GM18861 (cell line): ENCODE measurements around the gene DGKI.

Experiments used
- ATAC-seq: cut with Tn5 transposase; IDR thresholded peaks from one replicate; pipeline ENCODE4 v1.9.1; 2021; ENCODE audit not compliant: unreplicated experiment

Gene DGKI

DNA sequence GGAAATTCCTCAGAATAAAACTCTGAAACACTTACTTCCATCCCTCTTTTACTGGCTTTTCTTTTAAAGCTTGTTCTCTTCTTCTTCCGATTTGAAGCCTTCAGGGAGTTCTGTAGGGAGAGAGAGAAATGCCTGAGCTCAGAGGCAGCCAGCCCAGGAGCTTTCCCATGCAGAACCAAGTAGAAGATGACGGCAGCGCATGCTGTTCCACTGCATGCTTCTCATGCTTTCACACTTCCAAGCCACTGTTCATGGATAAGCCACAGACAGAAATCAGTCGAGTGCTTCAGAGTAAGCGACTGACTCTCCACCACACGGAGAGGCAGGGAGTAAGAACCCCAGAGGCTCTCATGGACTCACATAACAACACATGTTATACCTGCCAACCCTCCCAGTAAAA, 237.3 kb downstream of the DGKI start:
- ATAC-seq, result no peak

DNA sequence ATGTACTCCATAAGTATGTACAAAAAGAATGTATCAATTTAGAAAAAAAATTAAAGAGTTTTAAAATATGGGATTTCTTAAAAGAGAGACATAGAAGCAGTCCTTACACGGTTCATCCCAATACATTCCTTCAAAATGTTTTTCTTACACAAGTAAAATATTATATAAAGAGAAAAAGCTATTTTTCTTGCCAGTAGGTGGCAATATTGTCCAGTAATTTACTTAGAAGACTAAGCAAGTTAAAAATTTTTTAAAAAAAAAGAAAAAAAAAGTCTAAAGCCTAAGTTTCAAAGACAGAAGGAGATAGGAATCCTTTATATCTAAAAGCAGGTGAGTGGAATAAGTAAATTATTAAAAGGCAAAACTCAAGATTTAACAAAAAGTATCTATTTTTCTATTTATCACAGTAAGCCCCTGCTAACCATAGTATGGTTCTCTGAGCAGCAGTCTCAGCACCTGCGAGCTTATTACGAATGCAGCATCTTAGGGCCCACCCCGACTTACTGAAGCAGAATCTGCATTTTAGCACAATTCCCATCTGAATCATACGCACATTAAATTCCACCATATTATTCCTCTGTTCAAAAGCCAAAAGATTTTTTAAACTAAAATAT, 240.6 kb downstream of the DGKI start:
- ATAC-seq, result no peak

DNA sequence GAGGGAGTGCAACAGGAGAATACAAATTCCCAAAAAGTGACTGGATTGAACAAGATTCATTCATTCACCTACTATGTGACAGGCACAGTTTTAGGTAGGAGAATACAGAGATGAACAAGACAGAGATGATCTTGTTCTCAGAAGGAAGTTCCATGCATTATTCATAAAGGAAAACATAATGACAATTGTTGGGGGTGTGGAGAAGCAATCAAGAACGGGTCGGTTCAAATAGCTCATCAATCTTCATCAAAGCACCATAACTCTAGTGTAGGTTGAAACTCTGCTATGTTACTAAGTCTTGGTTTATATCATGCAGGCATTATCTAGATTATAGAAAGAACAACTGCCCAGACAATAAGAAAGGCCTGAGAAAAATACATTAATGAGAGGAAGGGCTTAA, 243.7 kb downstream of the DGKI start:
- ATAC-seq, result no peak

DNA sequence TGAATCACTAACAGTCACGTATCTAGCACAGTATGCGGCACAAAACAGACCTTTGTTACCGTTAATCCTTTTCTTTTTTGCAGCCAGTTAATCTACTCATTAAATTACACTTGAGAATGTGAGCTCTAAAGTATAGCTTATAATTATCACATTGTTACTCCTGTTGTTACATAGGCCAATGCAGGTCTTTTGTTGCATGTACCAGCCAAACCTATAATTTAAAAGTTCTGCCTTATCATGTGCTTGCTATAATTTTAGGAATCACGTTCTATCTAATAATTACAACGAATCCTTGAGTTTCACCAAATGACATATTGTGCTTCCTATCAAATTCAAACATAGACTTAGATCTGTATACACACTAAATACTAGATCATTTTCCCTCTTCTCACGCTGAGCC, 245.1 kb downstream of the DGKI start:
- ATAC-seq, result no peak

DNA sequence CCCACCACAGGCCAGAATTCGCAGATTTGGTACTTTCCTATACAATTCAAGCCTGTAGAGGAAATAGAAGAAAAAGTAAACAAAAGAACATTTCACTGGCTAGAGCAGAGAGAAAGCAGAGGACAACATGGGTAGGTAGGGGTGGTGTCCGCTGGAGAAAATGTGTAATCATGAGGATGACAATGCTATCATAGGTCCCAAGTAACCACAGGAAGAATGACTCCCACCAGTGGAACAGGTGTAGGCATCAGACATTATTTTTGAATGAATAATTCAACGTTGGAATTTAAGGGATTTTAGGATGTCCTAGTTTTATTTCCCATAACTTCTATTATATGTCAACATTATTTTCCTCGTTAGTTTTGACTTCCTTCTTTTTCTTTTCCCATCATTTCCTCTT, 248.9 kb downstream of the DGKI start:
- ATAC-seq, result no peak

DNA sequence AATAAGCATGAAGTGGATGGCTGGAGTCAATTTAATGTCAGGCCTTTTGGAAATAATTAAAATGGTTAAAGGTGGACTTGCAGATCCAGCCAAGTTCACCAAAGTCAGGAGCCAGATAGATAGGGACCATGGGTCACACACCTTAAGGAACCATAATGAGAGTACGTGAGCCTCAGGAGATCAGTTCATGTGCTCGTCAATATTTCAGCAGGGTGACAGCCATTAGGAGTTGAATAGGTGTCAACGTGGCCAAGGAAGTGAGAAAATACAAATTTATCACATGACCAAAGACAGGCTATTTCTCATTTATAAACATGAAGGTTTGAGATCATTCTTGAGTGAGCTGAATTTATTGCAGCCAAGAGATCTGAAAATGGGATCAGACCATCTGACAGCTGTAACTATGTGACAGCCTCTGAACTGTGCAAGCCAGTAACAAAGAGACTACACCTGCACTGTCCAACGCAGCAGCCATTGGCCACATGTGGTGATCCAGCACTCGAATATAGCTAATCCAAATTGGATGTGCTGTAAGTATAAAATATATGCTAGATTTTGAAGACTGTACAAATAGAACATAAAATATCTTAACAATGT, 253.6 kb downstream of the DGKI start:
- no peak for ATAC-seq

DNA sequence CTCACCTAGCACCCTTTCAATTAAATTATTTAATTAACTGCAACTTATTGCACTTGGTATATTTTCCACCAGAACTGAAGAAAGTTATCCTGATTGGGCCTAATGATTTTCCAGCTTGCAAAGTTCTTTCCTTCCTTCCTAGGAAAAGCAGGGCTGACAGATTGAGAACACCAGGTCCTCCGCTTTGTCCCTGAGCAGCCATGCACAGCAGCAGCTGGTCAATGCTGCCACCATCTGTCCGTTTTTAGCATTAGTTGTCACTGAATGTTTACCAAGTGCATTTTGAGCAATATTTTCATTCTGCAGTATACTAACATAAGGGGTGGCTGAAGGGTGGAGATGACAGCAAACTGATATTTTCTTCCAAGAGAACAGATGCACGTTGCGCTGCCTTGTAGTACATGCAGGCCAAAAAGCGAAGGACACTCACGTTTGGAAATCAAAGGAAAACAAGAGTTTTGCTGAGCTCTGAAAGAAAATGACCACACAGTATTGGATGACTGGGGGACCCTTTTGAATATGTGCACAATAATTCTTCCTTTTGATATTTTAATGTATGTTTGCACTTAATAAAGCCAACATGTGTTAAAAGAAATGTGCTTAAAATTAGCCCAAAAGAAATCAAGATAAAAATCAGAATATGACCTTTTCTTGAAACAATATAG, 254.4 kb downstream of the DGKI start:
- ATAC-seq, result peak; percentile 81

DNA sequence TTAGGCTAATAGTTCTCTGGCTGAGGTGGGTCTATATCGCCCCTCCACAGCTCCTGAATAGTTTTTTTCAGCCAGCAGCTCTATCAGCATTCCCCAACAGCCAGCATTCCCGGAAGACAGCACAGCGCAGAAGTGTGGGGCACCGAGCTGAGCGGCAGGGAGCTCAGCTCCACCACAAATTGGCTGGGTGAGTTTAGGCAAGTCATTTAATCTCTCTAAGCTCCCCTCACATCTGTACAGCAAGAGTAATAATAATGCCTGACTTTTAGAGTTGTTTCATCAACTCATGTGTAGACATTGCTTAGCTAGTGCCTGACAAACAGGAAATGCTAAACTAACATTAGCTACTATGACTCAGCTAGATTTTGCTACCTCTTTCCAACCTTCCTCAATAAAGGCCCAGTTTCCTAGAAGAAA, 255.3 kb downstream of the DGKI start:
- ATAC-seq, result no peak

DNA sequence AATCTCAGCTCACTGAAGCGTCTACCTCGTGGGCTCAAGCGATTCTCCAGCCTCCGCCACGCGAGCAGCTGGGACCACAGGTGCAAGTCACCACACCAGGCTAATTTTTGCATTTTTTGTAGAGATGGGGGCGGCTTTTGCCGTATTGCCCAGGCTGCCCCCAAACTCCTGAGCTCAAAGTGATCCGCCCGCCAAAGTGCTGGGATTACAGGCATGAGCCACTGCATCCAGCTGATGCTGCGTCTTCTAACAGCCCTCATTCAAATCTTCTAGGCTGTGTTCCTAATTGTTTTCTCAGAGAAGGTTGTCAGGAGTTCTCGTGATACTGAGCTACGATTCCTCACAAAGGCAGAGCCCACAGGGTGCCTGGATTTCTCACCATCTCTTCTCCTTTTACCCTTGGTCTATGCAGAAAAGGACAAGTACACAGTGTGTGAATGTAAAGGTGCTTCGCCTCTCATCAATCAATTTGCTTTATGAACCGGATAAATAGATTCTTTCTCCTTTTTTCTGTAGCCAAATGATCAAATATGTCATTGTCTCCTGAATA, 255.9 kb downstream of the DGKI start:
- ATAC-seq, result no peak

DNA sequence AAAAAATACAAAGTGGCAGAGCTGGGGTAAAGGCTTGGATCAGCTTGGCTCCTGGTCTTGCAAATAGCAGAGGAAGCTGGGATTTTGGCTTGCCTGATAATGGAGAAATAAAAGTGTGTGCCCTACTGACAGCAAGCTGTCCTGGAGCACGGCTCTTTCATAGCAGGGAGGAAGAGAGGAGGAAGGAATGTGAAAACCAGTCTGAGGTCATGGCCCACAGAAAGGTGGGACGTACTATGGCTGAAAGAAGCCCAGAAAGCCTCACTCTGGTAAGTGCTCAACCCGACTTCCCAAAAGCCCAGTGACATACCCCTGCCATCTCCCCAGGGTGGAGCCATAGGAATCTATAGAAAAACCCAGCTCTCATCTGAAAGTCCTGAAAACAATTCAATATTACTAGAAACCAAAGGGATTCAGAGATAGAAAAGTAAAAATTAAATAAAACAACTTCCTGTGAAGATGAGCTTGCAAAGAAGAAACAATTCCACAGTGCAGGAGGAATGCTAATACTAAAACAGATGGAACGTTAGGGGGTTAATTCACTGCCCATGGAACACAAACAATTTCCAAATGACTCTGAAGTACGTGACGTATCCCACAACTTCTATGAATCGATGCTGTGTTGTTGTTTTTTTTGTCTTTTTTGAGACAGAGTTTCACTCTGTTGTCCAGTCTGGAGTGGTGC, 256.6 kb downstream of the DGKI start:
- ATAC-seq, result no peak

DNA sequence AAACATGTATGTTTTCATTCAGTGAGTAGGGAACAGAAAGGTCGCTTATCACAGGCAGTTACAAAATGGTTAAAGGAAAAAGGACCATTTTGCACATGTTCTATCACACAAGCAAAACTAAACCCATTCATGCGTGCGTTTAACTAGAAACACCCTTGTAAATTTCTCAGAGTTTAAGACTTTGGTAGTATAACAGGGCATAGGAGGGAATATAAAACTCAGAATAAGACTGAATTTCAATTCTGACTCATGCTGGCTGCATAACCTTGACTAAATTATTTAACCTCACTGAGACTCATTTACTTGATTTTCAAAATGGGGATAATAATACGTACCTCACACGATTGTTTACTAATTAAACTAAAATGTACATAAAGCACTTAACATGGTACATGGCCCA, 259.4 kb downstream of the DGKI start:
- no peak for ATAC-seq

DNA sequence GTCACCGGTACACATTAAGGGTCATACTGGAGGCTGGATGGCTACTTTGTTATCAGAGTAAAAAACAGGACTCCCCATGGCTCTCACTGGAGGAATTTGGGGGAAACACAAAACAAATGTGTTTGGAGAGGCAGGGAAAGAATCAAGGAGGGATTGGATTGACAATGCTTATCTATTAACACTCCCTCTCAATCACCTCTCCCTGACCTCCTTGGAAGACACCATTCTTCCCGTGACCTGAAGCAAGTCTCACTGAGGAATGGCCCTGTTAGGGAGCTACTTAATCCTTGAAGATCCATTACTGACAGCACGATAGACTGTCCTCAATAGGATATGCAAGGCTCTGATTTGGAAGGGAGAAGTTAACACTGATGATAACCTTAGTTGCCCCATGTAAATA, 261.2 kb downstream of the DGKI start:
- ATAC-seq, result no peak

DNA sequence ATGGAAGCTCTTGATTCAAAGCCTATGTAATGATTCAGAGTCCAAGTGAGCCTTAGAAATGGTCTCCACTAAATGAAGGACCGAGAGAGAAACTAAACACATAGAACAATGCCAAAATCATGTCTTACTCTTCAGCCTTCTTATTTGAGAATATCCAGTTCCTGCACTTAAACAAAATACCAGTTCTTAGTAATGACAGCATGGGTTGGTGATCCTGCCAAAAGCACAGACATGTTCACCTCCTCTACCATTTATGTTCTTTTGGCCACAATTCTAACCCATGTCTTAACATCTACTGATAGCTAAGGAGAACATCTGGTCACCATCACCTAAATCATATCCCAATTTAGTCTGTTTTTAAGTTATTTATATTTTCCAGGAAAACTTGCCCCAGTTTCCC, 263.6 kb downstream of the DGKI start:
- ATAC-seq, result no peak

DNA sequence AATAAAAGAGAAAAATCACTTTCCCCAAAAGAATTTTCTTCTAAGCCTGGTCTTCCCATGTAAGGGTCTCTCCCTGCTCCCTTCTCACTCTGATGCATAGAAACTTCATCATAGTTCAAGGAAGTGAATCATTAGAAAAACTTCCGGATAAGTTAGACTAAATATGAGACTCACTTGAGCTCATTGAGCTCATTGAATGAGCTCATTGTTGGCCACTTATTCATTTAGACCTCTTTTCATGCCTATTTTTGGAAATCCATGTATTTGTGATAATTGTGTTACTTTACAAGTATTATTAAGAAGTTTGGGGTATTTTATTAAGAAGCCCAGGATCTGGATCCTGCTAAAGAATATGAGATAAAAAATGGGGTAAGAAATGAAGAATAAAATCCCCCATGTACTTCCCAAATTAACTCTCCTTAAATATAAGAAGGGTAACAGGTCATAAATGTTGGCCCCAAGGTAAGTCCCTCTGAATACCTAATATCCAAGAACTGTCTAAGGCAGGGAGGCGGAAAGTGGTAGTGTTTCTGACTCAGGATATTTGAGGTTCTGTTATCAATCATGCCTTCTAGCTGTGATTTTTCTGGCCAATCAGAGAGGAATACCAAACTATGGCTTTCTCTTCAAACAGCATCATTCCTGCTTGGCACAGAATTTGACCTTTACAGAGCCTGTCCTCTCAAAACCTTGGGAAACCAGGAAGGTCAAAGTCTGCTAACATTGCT, 266.7 kb downstream of the DGKI start:
- no peak for ATAC-seq

DNA sequence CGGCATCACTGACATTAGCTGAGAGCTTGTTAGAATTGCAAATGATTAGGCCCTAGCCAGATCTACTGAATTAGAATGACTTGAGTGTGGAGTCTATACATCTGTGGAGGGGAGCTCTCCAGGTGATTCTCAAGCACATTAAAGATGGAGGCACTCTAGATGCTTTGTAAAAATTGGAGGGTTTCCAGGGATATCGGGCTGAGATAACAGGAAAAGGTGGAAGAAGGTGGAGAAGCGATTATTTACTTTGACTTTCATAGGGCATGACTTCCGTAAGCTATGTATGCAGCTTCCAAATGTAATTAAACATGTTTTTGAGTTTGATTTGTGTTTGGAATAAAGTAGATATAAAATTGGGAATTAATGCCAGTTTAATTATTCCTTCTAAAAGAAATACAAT, 268.2 kb downstream of the DGKI start:
- ATAC-seq, result no peak

DNA sequence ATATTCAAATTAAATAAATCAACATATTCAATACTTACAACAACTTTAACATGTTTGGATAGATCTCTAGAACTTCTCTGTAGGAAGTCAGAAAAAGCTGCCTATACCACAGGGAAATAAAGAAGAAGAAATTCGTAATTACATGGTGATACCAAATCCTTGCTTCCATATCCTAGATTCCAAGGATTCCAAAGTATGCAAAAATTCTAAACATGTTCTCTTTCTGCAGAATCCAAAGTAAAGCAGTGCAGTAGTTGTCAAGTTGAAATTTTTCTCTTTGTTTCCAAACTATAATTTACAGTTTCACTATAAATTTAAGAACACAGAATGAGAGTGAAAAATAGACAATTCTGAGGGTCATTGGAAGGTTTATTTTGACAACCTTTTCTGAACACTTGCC, 269.6 kb downstream of the DGKI start:
- no peak for ATAC-seq

DNA sequence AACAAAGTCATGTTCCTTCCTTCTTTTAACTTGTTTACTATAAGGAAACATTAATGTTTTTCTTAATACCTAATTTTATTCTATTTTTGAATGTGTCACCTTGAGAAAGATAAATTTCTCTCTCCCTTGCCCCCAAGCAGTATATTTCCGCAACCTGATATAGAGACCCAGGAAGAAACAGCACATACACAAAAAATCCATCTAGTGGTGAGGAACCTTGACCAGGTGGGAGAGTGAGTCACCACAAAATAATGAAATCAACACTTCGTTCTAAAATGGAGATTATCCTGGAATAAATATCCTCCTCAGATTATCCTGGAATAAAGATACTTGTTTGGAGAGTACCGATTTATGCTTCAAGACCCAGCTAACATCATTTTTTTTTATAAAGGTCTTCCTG, 270.3 kb downstream of the DGKI start:
- ATAC-seq, result no peak

DNA sequence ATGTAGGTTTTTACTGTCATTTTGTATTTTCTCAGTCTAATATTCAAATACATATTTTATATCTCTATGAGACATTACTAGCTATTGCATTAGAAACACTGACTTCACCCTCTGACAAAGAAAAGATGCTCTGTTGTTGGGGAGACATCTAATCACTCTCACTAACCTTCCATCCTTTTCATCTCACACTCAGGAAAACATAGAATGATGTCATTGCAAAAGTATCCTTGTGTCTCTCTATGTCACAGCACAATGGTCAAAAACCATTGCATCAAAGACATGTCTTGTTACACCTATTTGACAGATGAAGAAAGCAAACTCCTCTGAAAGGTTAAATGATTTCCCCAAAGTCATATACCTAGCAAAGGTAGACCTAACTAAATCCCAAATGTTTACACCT, 272.0 kb downstream of the DGKI start:
- ATAC-seq, result no peak

DNA sequence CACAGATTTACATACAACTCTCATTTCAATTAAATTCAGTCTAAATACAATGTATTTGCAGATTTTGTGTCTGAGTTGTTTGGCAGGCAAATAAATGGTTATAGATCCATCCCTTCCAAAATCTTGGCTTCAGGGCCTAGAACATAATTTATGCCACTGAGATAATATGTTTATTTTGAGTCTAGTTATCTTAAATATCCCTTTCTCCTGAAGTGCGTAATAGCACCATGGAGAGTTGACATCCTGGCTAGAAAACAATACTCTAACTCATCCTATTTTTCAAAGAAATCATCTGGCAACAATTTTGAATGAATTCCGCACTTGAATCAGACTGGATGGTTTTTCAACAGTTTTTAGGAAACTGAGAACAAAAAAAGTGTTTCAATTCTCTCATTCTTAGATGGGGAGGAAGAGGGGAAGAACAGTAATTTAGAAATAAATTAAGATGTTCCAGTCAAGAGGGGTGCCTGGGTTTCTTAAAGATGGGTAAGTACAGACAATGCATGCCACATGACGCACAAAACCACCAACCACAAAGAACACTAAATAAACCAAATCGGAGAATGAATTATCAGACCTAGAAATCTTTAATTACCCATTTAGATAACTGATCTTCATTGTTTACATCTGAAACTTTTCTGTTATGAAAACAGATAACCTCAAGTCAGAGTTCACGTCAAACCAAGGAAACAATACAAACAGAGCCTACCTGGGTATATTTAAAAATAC, 274.6 kb downstream of the DGKI start:
- no peak for ATAC-seq

DNA sequence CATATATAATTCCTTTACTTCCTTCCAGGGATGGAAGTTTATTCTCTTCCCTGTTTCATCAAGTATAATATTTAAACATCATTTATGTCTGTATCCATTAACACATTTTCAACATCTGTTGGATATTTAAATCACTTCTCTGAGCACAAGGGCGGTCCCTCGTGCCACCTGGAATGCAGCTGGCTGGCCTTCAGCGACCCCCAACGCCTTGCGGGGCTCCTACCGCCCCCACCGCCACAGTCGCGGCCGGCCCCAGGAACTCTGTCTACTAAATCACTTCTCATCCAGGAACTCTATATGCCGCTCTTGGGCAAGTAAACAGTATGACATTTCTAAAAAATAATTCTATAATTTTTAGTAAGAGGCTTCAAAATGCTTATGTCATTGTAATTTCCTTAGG, 282.1 kb downstream of the DGKI start:
- no peak for ATAC-seq

DNA sequence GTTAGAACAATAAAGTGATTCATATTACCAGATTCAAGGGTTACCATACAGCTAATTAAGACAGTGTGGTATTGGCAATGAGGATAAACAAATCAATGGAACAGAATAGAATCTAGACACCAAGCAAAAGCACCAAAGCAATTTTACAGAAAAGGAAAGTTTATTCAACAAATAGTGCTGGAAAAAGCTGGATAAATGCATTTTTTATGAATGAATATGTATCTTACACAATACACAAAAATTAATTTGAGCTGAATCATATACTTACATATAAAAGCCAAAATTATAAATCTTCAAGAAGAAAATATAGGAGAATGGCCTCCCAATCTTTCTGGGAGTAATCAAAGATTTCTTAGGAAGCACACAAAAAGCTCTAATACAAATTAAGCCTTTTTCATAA, 282.8 kb downstream of the DGKI start:
- ATAC-seq, result no peak
